NT2/D1 (cell line): ENCODE data around the gene SAC3D1.

Experiments used
- SUZ12 ChIP-seq: IDR thresholded peaks from 2 replicates; pipeline ENCODE4 v1.6.1; 2011; ENCODE audit not compliant: insufficient read length, insufficient read depth; ENCODE audit errors: extremely low read depth
- YY1 ChIP-seq: IDR thresholded peaks from 2 replicates; pipeline ENCODE4 v1.6.1; 2011; ENCODE audit not compliant: insufficient read length, insufficient read depth
- ZNF274 ChIP-seq: IDR thresholded peaks from 2 replicates; pipeline ENCODE4 v1.6.1; 2011; ENCODE audit warnings: mild to moderate bottlenecking, low read depth, low read length

DNA sequence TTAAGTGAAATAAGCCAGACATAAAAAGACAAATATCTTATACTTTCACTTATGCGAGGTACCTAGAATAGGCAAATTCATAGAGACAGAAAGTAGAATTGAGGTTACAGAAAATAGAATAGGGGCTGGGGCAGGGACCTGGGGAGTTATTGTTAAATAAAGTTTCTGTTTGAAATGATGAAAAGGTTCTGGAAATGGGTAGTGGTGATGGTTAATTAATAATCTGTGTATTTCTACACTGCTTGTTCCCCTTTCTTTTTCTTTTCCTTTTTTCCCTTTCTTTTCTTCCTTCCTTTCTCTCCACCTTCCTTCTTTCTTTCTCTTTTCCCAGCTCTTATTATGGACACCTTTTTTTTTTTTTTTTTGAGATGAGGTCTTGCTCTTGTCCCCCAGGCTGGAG is 14.5 kb downstream of the SAC3D1 start:
- TF ChIP-seq SUZ12 (no peak), ZNF274 (no peak), YY1 (no peak)
